Panc1 (cell line): ENCODE data around the gene FNDC11. TPM values are rescaled to one million over a fixed set of nuclear protein-coding genes. Genes with fewer than 3 reads are reported as not detected.

Experiments
- ATAC-seq: fragments of 200-7000 bp; cut with Tn5 transposase; 2 replicates; pipeline ENCODE4 v1.9.1; 2020; ENCODE audit warnings: mild to moderate bottlenecking, moderate library complexity
- BruUV-seq: library from RNA; stranded (reverse); fragments of 400-500 nt; replicated peaks from 2 replicates; lab custom pipeline; 2021; lab: Mats Ljungman, UMichigan
- CTCF ChIA-PET: fragments of 300-600 bp; sonication (Branson Sonifier 250); formaldehyde crosslinking; loops from one replicate; lab custom pipeline; 2022; ENCODE audit warnings: antibody characterized with exemption; lab: Charles Lee
- POLR2A ChIA-PET: fragments of 300-600 bp; sonication (Branson Sonifier 250); formaldehyde crosslinking; loops from one replicate; lab custom pipeline; 2022; ENCODE audit warnings: antibody characterized with exemption; lab: Charles Lee
- DNase-seq: peaks from one replicate; pipeline ENCODE4 v3.0.0-alpha.2; 2010; ENCODE audit warnings: low read depth, low spot score
- H3K27ac ChIP-seq: 2 replicates; pipeline ENCODE4 v1.5.1; 2011; ENCODE audit warnings: mild to moderate bottlenecking, low read length, inconsistent platforms
- H3K27me3 ChIP-seq: fragments of 200-500 bp; sonication (Bioruptor generic); 2 replicates; pipeline ENCODE4 v1.6.0; 2014; ENCODE audit warnings: low read length, inconsistent platforms; ENCODE audit not compliant: control insufficient read depth, insufficient read depth
- H3K36me3 ChIP-seq: fragments of 200-500 bp; sonication (Bioruptor generic); 2 replicates; pipeline ENCODE4 v1.5.1; 2014; ENCODE audit warnings: inconsistent platforms, mild to moderate bottlenecking, low read length, moderate library complexity; ENCODE audit not compliant: control insufficient read depth, insufficient read depth
- H3K4me1 ChIP-seq: 2 replicates; pipeline ENCODE4 v1.5.1; 2011; ENCODE audit warnings: inconsistent platforms, mild to moderate bottlenecking, low read length, moderate library complexity; ENCODE audit not compliant: control insufficient read depth, insufficient read depth
- H3K4me3 ChIP-seq, 2 experiments: 2 replicates each; pipeline ENCODE4 v1.5.1; 2011 to 2012; ENCODE audit warnings: low read depth in 2 of 2, low read length in 2 of 2, mild to moderate bottlenecking in 2 of 2, inconsistent platforms in 1 of 2, moderate library complexity in 1 of 2
- H3K9me3 ChIP-seq: fragments of 200-500 bp; sonication (Bioruptor generic); 2 replicates; pipeline ENCODE4 v1.5.1; 2014; ENCODE audit warnings: low read depth, mild to moderate bottlenecking, inconsistent platforms, low read length, moderate library complexity; ENCODE audit not compliant: control insufficient read depth, insufficient read depth
- POLR2AphosphoS5 ChIP-seq: IDR thresholded peaks from 2 replicates; pipeline ENCODE4 v1.6.1; 2012; ENCODE audit warnings: mild to moderate bottlenecking, low read depth, low read length, moderate library complexity
- SIN3A ChIP-seq: IDR thresholded peaks from 2 replicates; pipeline ENCODE4 v1.6.1; 2012; ENCODE audit warnings: low read depth, mild to moderate bottlenecking, low read length, moderate library complexity, borderline replicate concordance; ENCODE audit not compliant: insufficient read depth
- TCF7L2 ChIP-seq: IDR thresholded peaks from 2 replicates; pipeline ENCODE4 v1.6.1; 2011; ENCODE audit warnings: mild to moderate bottlenecking, low read depth, low read length, inconsistent platforms
- in situ Hi-C: cut with HindIII; loops from 2 replicates; pipeline ENCODE4 v1.10.0; 2016; ENCODE audit warnings: low sequenced_read_pairs, low pct_unique_long_range_greater_than_20kb
- intact Hi-C: fragments of 100-400 bp; cut with micrococcal nuclease; formaldehyde crosslinking; loops from one replicate; pipeline ENCODE4 v1.10.0; 2022; ENCODE audit not compliant: unreplicated experiment
- total RNA-seq: library from RNA; stranded (reverse); gene quantifications from one replicate; pipeline ENCODE4 v1.2.1, GENCODE V29; 2021; ENCODE audit not compliant: unreplicated experiment
- TF ChIP-seq, protein P1 (sequence below): fragments of 450-650 bp; IDR thresholded peaks from 2 replicates; pipeline ENCODE4 v1.5.1; 2017; ENCODE audit warnings: mild to moderate bottlenecking
- TF ChIP-seq, protein P2 (sequence below), 2 experiments: IDR thresholded peaks; 2 replicates each; pipeline ENCODE4 v1.6.1; 2011 to 2012; ENCODE audit warnings: low read depth in 2 of 2, control low read depth in 1 of 2, low read length in 1 of 2, mild to moderate bottlenecking in 1 of 2, moderate library complexity in 1 of 2; ENCODE audit not compliant: insufficient read depth in 1 of 2

The FNDC11 gene
- total RNA-seq, 1 experiment from 2014 or later, result 1.3 TPM

DNA sequence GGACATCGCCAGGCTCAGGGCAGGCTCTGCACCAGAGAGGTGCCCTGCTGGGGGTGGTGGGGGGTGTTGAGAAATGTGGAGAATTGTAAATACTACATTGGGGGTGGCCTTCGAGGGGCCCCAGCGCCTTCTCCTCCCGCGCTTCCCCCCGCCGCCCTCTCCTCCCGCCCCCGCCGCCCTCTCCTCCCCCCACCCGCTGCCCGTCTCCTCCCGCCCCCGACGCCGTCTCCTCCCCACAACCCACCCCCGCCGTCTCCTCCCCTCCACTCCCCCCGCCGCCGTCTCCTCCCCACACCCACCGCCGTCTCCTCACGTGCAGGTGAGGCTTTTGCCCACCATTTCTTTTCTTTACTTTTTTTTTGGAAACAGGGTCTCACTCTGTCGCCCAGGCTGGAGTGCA lies 4.9 kb upstream of the FNDC11 start:
- Histone ChIP-seq H3K9me3 (no peaks in the 10 kb centered on the region), H3K27me3 (no peaks in the 10 kb centered on the region), H3K27ac (no peak overlapping the region), H3K36me3 (no peaks in the 10 kb centered on the region), H3K4me3 (no peak overlapping the region), H3K4me1 (peaks cover 18% of the 10 kb centered on the region)
- BruUV-seq, result no TSS peak
- TF ChIP-seq SIN3A, result no peak
- TF ChIP-seq, protein P1, sequence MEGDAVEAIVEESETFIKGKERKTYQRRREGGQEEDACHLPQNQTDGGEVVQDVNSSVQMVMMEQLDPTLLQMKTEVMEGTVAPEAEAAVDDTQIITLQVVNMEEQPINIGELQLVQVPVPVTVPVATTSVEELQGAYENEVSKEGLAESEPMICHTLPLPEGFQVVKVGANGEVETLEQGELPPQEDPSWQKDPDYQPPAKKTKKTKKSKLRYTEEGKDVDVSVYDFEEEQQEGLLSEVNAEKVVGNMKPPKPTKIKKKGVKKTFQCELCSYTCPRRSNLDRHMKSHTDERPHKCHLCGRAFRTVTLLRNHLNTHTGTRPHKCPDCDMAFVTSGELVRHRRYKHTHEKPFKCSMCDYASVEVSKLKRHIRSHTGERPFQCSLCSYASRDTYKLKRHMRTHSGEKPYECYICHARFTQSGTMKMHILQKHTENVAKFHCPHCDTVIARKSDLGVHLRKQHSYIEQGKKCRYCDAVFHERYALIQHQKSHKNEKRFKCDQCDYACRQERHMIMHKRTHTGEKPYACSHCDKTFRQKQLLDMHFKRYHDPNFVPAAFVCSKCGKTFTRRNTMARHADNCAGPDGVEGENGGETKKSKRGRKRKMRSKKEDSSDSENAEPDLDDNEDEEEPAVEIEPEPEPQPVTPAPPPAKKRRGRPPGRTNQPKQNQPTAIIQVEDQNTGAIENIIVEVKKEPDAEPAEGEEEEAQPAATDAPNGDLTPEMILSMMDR, result no peak
- TF ChIP-seq, protein P2, sequence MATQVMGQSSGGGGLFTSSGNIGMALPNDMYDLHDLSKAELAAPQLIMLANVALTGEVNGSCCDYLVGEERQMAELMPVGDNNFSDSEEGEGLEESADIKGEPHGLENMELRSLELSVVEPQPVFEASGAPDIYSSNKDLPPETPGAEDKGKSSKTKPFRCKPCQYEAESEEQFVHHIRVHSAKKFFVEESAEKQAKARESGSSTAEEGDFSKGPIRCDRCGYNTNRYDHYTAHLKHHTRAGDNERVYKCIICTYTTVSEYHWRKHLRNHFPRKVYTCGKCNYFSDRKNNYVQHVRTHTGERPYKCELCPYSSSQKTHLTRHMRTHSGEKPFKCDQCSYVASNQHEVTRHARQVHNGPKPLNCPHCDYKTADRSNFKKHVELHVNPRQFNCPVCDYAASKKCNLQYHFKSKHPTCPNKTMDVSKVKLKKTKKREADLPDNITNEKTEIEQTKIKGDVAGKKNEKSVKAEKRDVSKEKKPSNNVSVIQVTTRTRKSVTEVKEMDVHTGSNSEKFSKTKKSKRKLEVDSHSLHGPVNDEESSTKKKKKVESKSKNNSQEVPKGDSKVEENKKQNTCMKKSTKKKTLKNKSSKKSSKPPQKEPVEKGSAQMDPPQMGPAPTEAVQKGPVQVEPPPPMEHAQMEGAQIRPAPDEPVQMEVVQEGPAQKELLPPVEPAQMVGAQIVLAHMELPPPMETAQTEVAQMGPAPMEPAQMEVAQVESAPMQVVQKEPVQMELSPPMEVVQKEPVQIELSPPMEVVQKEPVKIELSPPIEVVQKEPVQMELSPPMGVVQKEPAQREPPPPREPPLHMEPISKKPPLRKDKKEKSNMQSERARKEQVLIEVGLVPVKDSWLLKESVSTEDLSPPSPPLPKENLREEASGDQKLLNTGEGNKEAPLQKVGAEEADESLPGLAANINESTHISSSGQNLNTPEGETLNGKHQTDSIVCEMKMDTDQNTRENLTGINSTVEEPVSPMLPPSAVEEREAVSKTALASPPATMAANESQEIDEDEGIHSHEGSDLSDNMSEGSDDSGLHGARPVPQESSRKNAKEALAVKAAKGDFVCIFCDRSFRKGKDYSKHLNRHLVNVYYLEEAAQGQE (IDR thresholded peaks at IDR 0.05; ENCODE audit: insufficient read depth in 1 of 2, low read depth in 2 of 2, low read length in 1 of 2), result no peak
- in situ Hi-C loops (no loop called here), intact Hi-C loops (no loop called here)
- ChIA-PET CTCF (no interaction called here), POLR2A (no interaction called here)
- DNase-seq (no peak), ATAC-seq (no peak)

DNA sequence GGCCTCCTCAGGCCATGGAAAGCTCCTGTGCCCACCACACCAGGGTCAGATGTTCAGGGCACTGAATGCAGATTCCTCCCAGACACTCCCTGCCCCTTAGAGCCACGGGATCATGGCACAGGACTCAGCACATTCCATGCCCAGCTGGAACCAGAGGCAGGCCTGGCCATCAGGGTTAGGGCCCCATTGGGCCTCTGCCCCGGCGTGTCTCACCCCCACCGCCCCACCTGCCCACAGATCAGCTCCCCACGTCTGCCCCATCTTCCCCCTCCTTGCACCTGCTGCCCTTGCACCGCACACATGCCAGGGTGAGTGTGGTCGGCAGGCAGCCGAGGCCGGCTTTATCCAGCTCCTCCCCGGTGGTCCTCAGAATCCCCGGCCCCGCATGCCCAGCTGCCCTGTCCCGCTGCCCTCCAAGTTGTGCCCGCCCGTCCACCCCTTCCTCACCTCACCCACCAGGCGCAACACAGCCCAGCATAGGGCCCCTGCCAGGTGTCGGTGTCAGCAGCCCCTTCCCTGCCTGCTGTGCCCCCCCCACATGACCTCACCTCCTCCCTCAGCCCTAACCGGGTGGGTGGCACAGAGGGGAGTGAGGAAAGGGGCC lies 4.2 kb upstream of the FNDC11 start:
- DNase-seq (no peak), ATAC-seq (no peak)
- H3K9me3 ChIP-seq, result no peaks in the 10 kb centered on the region
- TF ChIP-seq, protein P1, result no peak
- TF ChIP-seq, protein P2 (IDR thresholded peaks at IDR 0.05; ENCODE audit: insufficient read depth in 1 of 2, low read depth in 2 of 2, low read length in 1 of 2), result no peak
- TF ChIP-seq POLR2AphosphoS5, result no peak
- no peak for TF ChIP-seq TCF7L2
- no peak for TF ChIP-seq SIN3A
- no peaks in the 10 kb centered on the region for H3K27me3 ChIP-seq
- no peaks in the 10 kb centered on the region for H3K36me3 ChIP-seq
- no peak overlapping the region for H3K27ac ChIP-seq
- ChIA-PET POLR2A (no interaction called here), CTCF (interaction anchor here (0.6 kb wide), 1 partner anchor 97 kb away, joined by 3 read pairs; no protein-coding TSS in a partner anchor)
- BruUV-seq, result no TSS peak
- H3K4me3 ChIP-seq, result no peak overlapping the region
- peaks cover 18% of the 10 kb centered on the region for H3K4me1 ChIP-seq
- in situ Hi-C loops, result no loop called here
- intact Hi-C loops, result no loop called here
